Esophagus (tissue), 2 donors: ENCODE data around the gene RSPO1. TPM values are rescaled to one million over a fixed set of nuclear protein-coding genes. Genes with fewer than 3 reads are reported as not detected.

ENCODE experiments used
- H3K27ac ChIP-seq, 2 donors: one replicate each; pipeline ENCODE4 v1.5.1; 2013; ENCODE audit warnings: low read depth in 2 of 2, mild to moderate bottlenecking in 2 of 2, inconsistent platforms in 1 of 2, low read length in 1 of 2, moderate library complexity in 1 of 2
- H3K27me3 ChIP-seq, 2 donors: one replicate each; pipeline ENCODE4 v1.6.1; 2013; ENCODE audit warnings: low read length in 2 of 2, control low read depth in 1 of 2, mild to moderate bottlenecking in 1 of 2; ENCODE audit not compliant: insufficient read depth in 2 of 2, control insufficient read depth in 1 of 2
- H3K36me3 ChIP-seq, 2 donors: one replicate each; pipeline ENCODE4 v1.6.1; 2013; ENCODE audit warnings: low read length in 1 of 2; ENCODE audit not compliant: control insufficient read depth in 2 of 2, insufficient read depth in 2 of 2
- H3K4me1 ChIP-seq, 2 donors: one replicate each; pipeline ENCODE4 v1.6.1; 2013; ENCODE audit warnings: low read length in 1 of 2; ENCODE audit not compliant: control insufficient read depth in 2 of 2, insufficient read depth in 2 of 2
- H3K4me3 ChIP-seq, 2 donors: one replicate each; pipeline ENCODE4 v1.5.1; 2013; ENCODE audit warnings: low read length in 2 of 2, mild to moderate bottlenecking in 2 of 2, low read depth in 1 of 2, moderate library complexity in 1 of 2
- H3K9me3 ChIP-seq, 2 donors: one replicate each; pipeline ENCODE4 v1.6.1; 2013; ENCODE audit warnings: mild to moderate bottlenecking in 2 of 2, low read depth in 1 of 2, low read length in 1 of 2, moderate library complexity in 1 of 2; ENCODE audit not compliant: control insufficient read depth in 2 of 2, insufficient read depth in 1 of 2
- WGBS, 2 donors: extraction: QIAGEN DNeasy Blood & Tissue Kit; methylation state at CpG; one replicate each; pipeline ENCODE4 v1.1.7; 2013; 5-methylcytosine and 5-hydroxymethylcytosine counted together
- polyA plus RNA-seq, 2 donors: library from polyadenylated mRNA; stranded (reverse); fragments of 200-250 nt; gene quantifications; one replicate each; pipeline ENCODE4 v1.2.3, GENCODE V29; 2013
- donor health status: healthy with polysubstance abuse.
- donor health status: Bipolar disorder and iron deficiency.

RSPO1 gene
- polyA plus RNA-seq, 2 donors: 0.33 to 0.87 TPM

GRCh38 chr1:37671261-37671660 lies 36.6 kb upstream of the RSPO1 start:
- 66 to 77% methylated on average over 6 of the region's 6 CpGs for WGBS, 2 donors

GRCh38 chr1:37670133-37670532 lies 35.4 kb upstream of the RSPO1 start:
- Histone ChIP-seq H3K4me1 (no peaks in the 10 kb centered on the region), H3K36me3 (no peaks in the 10 kb centered on the region), H3K27ac (no peak overlapping the region), H3K27me3 (no peaks in the 10 kb centered on the region), H3K4me3 (no peak overlapping the region), H3K9me3 (no peaks in the 10 kb centered on the region)
- WGBS, 2 donors: 68 to 77% methylated on average over 2 of the region's 2 CpGs

More at GRCh38 chr1:37671261-37671660, 36.6 kb upstream of the RSPO1 start:
- no peaks in the 10 kb centered on the region for H3K9me3 ChIP-seq
- H3K36me3 ChIP-seq: no peaks in the 10 kb centered on the region
- no peaks in the 10 kb centered on the region for H3K4me1 ChIP-seq
- H3K27ac ChIP-seq: no peak overlapping the region
- H3K4me3 ChIP-seq: no peak overlapping the region
- no peaks in the 10 kb centered on the region for H3K27me3 ChIP-seq

- 60 to 63% methylated on average over 17 of the region's 17 CpGs for WGBS, 2 donors
Observed at GRCh38 chr1:37667023-37667671, 32.5 kb upstream of the RSPO1 start.

GRCh38 chr1:37666241-37666867 lies 31.7 kb upstream of the RSPO1 start:
- Histone ChIP-seq H3K4me3 (no peak overlapping the region), H3K27ac (no peak overlapping the region), H3K9me3 (no peaks in the 10 kb centered on the region), H3K36me3 (no peaks in the 10 kb centered on the region), H3K4me1 (no peaks in the 10 kb centered on the region), H3K27me3 (no peaks in the 10 kb centered on the region)
- 79 to 80% methylated on average over 11 of the region's 11 CpGs for WGBS, 2 donors

More at GRCh38 chr1:37667023-37667671, 32.5 kb upstream of the RSPO1 start:
- no peaks in the 10 kb centered on the region for H3K27me3 ChIP-seq
- no peaks in the 10 kb centered on the region for H3K9me3 ChIP-seq
- no peak overlapping the region for H3K4me3 ChIP-seq
- no peaks in the 10 kb centered on the region for H3K4me1 ChIP-seq
- H3K36me3 ChIP-seq: no peaks in the 10 kb centered on the region
- no peak overlapping the region for H3K27ac ChIP-seq

GRCh38 chr1:37663426-37664000 lies 28.8 kb upstream of the RSPO1 start:
- H3K9me3 ChIP-seq: no peaks in the 10 kb centered on the region
- H3K27ac ChIP-seq: no peak overlapping the region
- no peaks in the 10 kb centered on the region for H3K36me3 ChIP-seq
- no peak overlapping the region for H3K4me3 ChIP-seq
- WGBS, 2 donors: 45 to 47% methylated on average over 14 of the region's 14 CpGs
- no peaks in the 10 kb centered on the region for H3K4me1 ChIP-seq
- H3K27me3 ChIP-seq: no peaks in the 10 kb centered on the region

GRCh38 chr1:37662031-37662755 lies 27.5 kb upstream of the RSPO1 start:
- no peaks in the 10 kb centered on the region for H3K9me3 ChIP-seq
- WGBS, 2 donors: 79 to 80% methylated on average over 11 of the region's 11 CpGs
- H3K27me3 ChIP-seq: no peaks in the 10 kb centered on the region
- no peaks in the 10 kb centered on the region for H3K4me1 ChIP-seq
- H3K27ac ChIP-seq: no peak overlapping the region
- no peak overlapping the region for H3K4me3 ChIP-seq
- no peaks in the 10 kb centered on the region for H3K36me3 ChIP-seq

GRCh38 chr1:37661401-37661800 lies 26.7 kb upstream of the RSPO1 start:
- no peaks in the 10 kb centered on the region for H3K27me3 ChIP-seq
- no peaks in the 10 kb centered on the region for H3K4me1 ChIP-seq
- 42 to 61% methylated on average over 9 of the region's 9 CpGs for WGBS, 2 donors
- no peak overlapping the region for H3K27ac ChIP-seq
- H3K36me3 ChIP-seq: no peaks in the 10 kb centered on the region
- H3K4me3 ChIP-seq: no peak overlapping the region
- H3K9me3 ChIP-seq: no peaks in the 10 kb centered on the region

GRCh38 chr1:37660664-37661063 lies 26.0 kb upstream of the RSPO1 start:
- Histone ChIP-seq H3K4me1 (no peaks in the 10 kb centered on the region), H3K4me3 (no peak overlapping the region), H3K36me3 (no peaks in the 10 kb centered on the region), H3K27ac (no peak overlapping the region), H3K27me3 (no peaks in the 10 kb centered on the region), H3K9me3 (no peaks in the 10 kb centered on the region)
- 32 to 48% methylated on average over 10 of the region's 10 CpGs for WGBS, 2 donors

GRCh38 chr1:37658486-37658885 lies 23.8 kb upstream of the RSPO1 start:
- no peaks in the 10 kb centered on the region for H3K9me3 ChIP-seq
- H3K36me3 ChIP-seq: no peaks in the 10 kb centered on the region
- H3K27me3 ChIP-seq: no peaks in the 10 kb centered on the region
- no peak overlapping the region for H3K27ac ChIP-seq
- no peaks in the 10 kb centered on the region for H3K4me1 ChIP-seq
- H3K4me3 ChIP-seq: no peak overlapping the region
- 87 to 88% methylated on average over 6 of the region's 6 CpGs for WGBS, 2 donors
